ENCODE results near the gene KIF7. TPM values are rescaled to one million over a fixed set of nuclear protein-coding genes. Genes with fewer than 3 reads are reported as not detected.
A peak's percentile ranks its signal among the peaks of the same experiment; 100 is the strongest.

Gene KIF7
- total and polyA plus RNA-seq, 2 experiments from 2014 or later: 4.6 to 20.1 TPM

DNA sequence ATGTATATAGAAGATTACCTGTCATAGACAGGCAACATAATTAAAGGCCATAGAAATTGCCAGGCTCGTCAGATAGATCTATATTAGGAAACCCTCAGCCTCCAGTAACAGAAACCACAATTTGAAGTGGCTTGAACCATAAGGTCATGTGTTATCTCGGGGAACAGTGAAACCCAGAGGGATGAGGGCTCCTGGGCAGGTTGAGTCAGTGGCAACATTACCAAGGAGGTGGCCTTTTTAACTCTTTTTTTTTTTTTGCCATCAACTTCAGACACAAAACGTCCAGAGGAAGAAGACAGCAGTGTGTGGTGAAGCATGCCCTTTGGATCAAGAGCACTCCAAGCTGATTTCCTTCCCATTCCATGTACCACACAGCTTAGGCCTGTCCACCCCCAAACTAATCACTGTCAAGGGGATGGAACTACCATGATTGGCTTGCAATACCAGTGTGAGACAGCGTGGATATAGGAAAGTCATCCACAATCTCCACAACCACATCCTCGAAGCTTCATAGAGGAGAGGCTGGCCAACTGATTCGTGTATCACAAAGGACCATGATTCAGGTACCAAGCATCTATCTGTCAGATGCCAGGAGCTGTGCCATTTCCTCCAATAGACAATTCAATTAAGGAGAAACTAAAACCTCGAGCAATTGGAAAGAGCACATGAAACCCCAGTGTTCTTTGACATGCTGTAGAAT, 999 bp upstream of the KIF7 start:
- peak overlapping the region; percentile 91 for H3K4me3 ChIP-seq
- DNase-seq (ENCODE audit: low spot score) (no peak), ATAC-seq (no peak)
- peaks cover 16% of the 10 kb centered on the region for H3K79me2 ChIP-seq (replicated peaks; ENCODE audit: insufficient read depth)
- no peak overlapping the region for H3K27ac ChIP-seq (ENCODE audit: low read depth)
- peaks cover 10% of the 10 kb centered on the region for H3K4me1 Mint-ChIP-seq
- H3K4me2 ChIP-seq: peak overlapping the region; percentile 95
- H3K27me3 ChIP-seq (ENCODE audit: insufficient read depth): no peaks in the 10 kb centered on the region
- H3K9me3 Mint-ChIP-seq: no peaks in the 10 kb centered on the region; the same call in 2 of the 3 replicates
- no peaks in the 10 kb centered on the region; the same call in 1 of the 2 replicates for H4K20me1 ChIP-seq (replicated peaks; ENCODE audit: insufficient read depth)
- peaks cover 5% of the 10 kb centered on the region; the same call in 1 of the 2 replicates for H3K4me1 ChIP-seq (ENCODE audit: insufficient read depth)
- no peaks in the 10 kb centered on the region for H3K36me3 ChIP-seq (ENCODE audit: insufficient read depth)
- H3K9me2 ChIP-seq (ENCODE audit: insufficient read depth): no peaks in the 10 kb centered on the region
- no peak overlapping the region for H3K27ac Mint-ChIP-seq
- peaks cover 12% of the 10 kb centered on the region for H3K36me3 Mint-ChIP-seq (ENCODE audit: low read depth)
- H2AFZ ChIP-seq: peak overlapping the region; percentile 100
- peak overlapping the region; percentile 92 for H3K4me3 Mint-ChIP-seq
- H3K27me3 Mint-ChIP-seq (ENCODE audit: insufficient read depth, low read depth, poor library complexity): peaks cover 5% of the 10 kb centered on the region
- H3F3A ChIP-seq (replicated peaks; ENCODE audit: low read depth): no peaks in the 10 kb centered on the region
- TF ChIP-seq ZNF114 (CRISPR knock-in tag; IDR thresholded peaks at IDR 0.05) (no peak), ZNF331 (CRISPR knock-in tag; IDR thresholded peaks at IDR 0.05; ENCODE audit: low read depth) (no peak), JUNB (IDR thresholded peaks at IDR 0.05; ENCODE audit: unreplicated experiment) (no peak), CREB1 (CRISPR knock-in tag; IDR thresholded peaks at IDR 0.05; ENCODE audit: low read depth) (no peak), STAT1 (IDR thresholded peaks at IDR 0.05; ENCODE audit: unreplicated experiment) (no peak), EZH2phosphoT487 (IDR thresholded peaks at IDR 0.05; ENCODE audit: unreplicated experiment) (no peak), EZH2 (IDR thresholded peaks at IDR 0.05; ENCODE audit: low read depth, unreplicated experiment) (no peak), NANOG (IDR thresholded peaks at IDR 0.05; ENCODE audit: borderline replicate concordance) (no peak), POLR2AphosphoS5 (IDR thresholded peaks at IDR 0.05; ENCODE audit: low read depth) (no peak)
- TF ChIP-seq, protein P1, sequence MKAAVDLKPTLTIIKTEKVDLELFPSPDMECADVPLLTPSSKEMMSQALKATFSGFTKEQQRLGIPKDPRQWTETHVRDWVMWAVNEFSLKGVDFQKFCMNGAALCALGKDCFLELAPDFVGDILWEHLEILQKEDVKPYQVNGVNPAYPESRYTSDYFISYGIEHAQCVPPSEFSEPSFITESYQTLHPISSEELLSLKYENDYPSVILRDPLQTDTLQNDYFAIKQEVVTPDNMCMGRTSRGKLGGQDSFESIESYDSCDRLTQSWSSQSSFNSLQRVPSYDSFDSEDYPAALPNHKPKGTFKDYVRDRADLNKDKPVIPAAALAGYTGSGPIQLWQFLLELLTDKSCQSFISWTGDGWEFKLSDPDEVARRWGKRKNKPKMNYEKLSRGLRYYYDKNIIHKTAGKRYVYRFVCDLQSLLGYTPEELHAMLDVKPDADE (IDR thresholded peaks at IDR 0.05): no peak
- TF ChIP-seq, protein P2, sequence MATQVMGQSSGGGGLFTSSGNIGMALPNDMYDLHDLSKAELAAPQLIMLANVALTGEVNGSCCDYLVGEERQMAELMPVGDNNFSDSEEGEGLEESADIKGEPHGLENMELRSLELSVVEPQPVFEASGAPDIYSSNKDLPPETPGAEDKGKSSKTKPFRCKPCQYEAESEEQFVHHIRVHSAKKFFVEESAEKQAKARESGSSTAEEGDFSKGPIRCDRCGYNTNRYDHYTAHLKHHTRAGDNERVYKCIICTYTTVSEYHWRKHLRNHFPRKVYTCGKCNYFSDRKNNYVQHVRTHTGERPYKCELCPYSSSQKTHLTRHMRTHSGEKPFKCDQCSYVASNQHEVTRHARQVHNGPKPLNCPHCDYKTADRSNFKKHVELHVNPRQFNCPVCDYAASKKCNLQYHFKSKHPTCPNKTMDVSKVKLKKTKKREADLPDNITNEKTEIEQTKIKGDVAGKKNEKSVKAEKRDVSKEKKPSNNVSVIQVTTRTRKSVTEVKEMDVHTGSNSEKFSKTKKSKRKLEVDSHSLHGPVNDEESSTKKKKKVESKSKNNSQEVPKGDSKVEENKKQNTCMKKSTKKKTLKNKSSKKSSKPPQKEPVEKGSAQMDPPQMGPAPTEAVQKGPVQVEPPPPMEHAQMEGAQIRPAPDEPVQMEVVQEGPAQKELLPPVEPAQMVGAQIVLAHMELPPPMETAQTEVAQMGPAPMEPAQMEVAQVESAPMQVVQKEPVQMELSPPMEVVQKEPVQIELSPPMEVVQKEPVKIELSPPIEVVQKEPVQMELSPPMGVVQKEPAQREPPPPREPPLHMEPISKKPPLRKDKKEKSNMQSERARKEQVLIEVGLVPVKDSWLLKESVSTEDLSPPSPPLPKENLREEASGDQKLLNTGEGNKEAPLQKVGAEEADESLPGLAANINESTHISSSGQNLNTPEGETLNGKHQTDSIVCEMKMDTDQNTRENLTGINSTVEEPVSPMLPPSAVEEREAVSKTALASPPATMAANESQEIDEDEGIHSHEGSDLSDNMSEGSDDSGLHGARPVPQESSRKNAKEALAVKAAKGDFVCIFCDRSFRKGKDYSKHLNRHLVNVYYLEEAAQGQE (IDR thresholded peaks at IDR 0.05; ENCODE audit: unreplicated experiment): no peak
- TF ChIP-seq, protein P3, sequence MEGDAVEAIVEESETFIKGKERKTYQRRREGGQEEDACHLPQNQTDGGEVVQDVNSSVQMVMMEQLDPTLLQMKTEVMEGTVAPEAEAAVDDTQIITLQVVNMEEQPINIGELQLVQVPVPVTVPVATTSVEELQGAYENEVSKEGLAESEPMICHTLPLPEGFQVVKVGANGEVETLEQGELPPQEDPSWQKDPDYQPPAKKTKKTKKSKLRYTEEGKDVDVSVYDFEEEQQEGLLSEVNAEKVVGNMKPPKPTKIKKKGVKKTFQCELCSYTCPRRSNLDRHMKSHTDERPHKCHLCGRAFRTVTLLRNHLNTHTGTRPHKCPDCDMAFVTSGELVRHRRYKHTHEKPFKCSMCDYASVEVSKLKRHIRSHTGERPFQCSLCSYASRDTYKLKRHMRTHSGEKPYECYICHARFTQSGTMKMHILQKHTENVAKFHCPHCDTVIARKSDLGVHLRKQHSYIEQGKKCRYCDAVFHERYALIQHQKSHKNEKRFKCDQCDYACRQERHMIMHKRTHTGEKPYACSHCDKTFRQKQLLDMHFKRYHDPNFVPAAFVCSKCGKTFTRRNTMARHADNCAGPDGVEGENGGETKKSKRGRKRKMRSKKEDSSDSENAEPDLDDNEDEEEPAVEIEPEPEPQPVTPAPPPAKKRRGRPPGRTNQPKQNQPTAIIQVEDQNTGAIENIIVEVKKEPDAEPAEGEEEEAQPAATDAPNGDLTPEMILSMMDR (conservative IDR thresholded peaks at IDR 0.05; ENCODE audit: low read depth in 2 of 2): no peak
- TF ChIP-seq, protein P4, sequence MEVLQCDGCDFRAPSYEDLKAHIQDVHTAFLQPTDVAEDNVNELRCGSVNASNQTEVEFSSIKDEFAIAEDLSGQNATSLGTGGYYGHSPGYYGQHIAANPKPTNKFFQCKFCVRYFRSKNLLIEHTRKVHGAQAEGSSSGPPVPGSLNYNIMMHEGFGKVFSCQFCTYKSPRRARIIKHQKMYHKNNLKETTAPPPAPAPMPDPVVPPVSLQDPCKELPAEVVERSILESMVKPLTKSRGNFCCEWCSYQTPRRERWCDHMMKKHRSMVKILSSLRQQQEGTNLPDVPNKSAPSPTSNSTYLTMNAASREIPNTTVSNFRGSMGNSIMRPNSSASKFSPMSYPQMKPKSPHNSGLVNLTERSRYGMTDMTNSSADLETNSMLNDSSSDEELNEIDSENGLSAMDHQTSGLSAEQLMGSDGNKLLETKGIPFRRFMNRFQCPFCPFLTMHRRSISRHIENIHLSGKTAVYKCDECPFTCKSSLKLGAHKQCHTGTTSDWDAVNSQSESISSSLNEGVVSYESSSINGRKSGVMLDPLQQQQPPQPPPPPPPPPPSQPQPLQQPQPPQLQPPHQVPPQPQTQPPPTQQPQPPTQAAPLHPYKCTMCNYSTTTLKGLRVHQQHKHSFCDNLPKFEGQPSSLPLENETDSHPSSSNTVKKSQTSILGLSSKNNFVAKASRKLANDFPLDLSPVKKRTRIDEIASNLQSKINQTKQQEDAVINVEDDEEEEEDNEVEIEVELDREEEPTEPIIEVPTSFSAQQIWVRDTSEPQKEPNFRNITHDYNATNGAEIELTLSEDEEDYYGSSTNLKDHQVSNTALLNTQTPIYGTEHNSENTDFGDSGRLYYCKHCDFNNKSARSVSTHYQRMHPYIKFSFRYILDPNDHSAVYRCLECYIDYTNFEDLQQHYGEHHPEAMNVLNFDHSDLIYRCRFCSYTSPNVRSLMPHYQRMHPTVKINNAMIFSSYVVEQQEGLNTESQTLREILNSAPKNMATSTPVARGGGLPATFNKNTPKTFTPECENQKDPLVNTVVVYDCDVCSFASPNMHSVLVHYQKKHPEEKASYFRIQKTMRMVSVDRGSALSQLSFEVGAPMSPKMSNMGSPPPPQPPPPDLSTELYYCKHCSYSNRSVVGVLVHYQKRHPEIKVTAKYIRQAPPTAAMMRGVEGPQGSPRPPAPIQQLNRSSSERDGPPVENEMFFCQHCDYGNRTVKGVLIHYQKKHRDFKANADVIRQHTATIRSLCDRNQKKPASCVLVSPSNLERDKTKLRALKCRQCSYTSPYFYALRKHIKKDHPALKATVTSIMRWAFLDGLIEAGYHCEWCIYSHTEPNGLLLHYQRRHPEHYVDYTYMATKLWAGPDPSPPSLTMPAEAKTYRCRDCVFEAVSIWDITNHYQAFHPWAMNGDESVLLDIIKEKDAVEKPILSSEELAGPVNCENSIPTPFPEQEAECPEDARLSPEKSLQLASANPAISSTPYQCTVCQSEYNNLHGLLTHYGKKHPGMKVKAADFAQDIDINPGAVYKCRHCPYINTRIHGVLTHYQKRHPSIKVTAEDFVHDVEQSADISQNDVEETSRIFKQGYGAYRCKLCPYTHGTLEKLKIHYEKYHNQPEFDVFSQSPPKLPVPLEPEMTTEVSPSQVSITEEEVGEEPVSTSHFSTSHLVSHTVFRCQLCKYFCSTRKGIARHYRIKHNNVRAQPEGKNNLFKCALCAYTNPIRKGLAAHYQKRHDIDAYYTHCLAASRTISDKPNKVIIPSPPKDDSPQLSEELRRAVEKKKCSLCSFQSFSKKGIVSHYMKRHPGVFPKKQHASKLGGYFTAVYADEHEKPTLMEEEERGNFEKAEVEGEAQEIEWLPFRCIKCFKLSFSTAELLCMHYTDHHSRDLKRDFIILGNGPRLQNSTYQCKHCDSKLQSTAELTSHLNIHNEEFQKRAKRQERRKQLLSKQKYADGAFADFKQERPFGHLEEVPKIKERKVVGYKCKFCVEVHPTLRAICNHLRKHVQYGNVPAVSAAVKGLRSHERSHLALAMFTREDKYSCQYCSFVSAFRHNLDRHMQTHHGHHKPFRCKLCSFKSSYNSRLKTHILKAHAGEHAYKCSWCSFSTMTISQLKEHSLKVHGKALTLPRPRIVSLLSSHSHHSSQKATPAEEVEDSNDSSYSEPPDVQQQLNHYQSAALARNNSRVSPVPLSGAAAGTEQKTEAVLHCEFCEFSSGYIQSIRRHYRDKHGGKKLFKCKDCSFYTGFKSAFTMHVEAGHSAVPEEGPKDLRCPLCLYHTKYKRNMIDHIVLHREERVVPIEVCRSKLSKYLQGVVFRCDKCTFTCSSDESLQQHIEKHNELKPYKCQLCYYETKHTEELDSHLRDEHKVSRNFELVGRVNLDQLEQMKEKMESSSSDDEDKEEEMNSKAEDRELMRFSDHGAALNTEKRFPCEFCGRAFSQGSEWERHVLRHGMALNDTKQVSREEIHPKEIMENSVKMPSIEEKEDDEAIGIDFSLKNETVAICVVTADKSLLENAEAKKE (CRISPR knock-in tag; IDR thresholded peaks at IDR 0.05): no peak

Measured in GM23338 (cell line).